Body of pancreas (tissue), 4 donors: ENCODE measurements around the gene RALB.

Experiments
- POLR2A ChIP-seq, 3 donors: fragments of 450-650 bp; IDR thresholded peaks; one replicate each; pipeline ENCODE4 v1.6.1; 2016; ENCODE audit warnings: antibody characterized with exemption in 3 of 3, mild to moderate bottlenecking in 2 of 3
- TF ChIP-seq, protein P1 (sequence below), 7 experiments: fragments of 450-650 bp in 4 of 7; fragments of 200-600 bp in 3 of 7; sonication (generic) in 3 of 7; IDR thresholded peaks; one replicate each; pipeline ENCODE4 v1.5.1; 2016 to 2019; ENCODE audit warnings: antibody characterized with exemption in 7 of 7

DNA sequence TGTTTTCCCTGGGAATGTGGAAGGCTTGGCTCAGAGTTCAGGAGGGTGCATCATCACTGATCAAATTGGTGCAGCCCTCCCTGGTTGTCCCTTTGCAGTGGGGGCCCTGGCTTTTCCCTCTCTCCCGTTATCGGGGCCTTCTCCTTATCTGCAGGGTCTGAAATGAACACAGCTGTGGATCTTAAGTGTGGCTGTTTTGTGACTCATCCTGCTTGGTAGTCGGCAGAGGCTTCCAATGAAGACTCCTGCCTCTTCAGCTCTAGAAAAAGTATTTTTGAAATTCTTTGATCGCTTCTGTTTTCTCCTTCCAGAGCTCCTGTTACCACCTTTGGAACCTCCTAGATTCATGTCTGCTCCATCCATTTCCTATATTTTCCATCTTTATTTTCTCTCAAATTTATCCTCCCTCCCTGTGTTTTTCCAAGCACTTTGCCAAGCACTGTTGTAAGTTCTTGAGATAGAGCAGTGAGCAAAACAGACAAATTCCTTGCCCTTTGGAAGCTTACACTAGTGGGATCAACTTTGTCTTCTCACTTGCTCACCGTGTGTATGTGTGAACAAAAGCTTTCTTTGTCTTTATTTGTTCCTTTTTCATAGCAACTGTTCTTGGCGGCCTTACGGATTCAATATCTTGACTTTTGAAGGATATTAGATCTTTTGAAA is 45.7 kb downstream of the RALB start:
- TF ChIP-seq, protein P1, sequence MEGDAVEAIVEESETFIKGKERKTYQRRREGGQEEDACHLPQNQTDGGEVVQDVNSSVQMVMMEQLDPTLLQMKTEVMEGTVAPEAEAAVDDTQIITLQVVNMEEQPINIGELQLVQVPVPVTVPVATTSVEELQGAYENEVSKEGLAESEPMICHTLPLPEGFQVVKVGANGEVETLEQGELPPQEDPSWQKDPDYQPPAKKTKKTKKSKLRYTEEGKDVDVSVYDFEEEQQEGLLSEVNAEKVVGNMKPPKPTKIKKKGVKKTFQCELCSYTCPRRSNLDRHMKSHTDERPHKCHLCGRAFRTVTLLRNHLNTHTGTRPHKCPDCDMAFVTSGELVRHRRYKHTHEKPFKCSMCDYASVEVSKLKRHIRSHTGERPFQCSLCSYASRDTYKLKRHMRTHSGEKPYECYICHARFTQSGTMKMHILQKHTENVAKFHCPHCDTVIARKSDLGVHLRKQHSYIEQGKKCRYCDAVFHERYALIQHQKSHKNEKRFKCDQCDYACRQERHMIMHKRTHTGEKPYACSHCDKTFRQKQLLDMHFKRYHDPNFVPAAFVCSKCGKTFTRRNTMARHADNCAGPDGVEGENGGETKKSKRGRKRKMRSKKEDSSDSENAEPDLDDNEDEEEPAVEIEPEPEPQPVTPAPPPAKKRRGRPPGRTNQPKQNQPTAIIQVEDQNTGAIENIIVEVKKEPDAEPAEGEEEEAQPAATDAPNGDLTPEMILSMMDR (IDR thresholded peaks at IDR 0.05), result no peak
- TF ChIP-seq POLR2A (IDR thresholded peaks at IDR 0.05), result no peak
